ENCODE results near the gene TMEM11.
"Not testable (repeated sequence)": the region's sequence is repeated elsewhere in the genome, so short reads cannot be mapped to it uniquely, and the experiment has no call there.

Gene TMEM11

DNA sequence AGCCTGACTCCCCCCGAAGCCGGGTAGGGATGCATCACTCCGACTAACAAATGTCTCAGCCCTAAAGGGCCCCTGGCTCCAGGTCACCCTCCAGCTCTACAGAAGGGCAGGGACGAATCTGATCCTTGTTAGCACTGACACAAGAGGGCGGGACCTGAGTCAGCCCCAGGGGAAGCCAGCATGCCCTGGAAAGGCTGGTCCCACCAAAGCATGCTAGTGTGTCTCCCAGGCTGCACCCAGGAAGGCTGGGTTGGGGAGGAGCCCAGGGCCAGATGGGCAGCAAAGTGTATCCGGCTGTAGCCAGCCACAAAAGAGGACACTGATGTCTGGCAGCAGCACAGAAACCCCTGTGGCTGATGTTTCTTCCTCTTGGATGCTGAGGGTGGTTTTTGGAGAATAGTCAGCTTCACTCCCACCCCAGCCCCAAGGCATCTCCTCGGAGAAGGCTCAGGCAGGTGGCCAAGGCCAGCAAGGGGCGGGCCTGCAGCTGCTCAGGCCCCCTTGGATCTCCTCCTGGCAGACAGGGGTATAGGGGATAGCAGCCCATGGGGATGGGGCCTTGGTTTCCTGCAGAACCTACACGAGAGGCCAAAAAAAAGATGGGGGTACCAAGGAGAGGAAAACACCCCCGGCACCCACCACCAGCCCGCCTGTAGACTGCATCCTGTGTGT, 28.2 kb upstream of the TMEM11 start:
- no peak for DNase-seq

DNA sequence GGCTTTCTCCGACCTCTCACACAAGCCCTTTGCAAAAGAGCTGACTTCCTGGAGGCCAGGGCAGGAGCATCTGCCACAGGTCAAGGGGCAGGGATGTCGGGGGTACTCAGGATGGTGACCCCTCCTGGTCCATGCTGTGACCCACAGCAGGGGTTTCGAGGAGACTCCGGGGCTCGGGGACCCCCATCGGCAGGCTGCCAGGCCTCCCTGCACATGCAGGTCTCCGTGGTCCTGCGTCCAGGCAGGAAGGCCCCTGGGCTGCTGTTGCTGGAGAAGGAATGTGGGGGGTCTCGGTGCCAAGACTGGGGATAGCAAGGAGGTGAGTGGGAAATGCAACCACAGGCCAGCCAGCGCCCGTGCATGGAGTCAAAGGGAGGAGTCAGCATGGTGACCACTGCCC, 27.6 kb upstream of the TMEM11 start:
- DNase-seq, result no peak

DNA sequence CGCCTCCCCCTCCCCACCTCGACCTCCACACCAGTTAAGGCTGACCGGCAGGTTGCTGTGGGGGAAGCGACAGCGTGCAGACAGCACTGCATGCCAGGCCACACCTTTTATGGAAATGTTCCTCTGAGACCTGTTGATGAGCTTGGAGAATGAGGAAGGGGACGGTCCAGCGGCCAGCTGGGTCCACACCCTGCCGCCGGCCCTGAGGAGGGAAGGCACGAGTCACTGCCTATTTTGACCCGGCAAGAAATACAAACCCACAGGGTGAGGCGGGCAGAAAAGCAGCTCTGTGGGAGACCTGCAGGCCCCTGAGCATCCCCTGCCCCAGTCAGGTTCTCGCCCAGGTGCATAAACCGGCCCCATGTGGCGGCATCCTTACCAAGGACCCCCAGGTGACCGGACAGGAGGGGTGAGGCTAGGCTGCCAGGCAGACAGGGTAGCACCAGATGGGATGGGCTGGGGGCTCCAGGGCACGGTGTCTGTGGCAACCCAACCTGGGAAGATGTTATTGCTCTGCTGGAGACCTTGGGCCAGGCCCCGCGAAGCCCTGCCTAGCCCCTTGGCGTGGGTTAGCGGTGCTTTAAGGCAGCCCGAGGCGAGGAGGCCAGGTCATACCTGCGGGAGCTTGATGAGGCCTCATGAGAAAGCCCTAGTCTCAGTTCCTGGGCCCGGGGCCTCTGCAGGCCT, 26.6 kb upstream of the TMEM11 start:
- no peak for DNase-seq

DNA sequence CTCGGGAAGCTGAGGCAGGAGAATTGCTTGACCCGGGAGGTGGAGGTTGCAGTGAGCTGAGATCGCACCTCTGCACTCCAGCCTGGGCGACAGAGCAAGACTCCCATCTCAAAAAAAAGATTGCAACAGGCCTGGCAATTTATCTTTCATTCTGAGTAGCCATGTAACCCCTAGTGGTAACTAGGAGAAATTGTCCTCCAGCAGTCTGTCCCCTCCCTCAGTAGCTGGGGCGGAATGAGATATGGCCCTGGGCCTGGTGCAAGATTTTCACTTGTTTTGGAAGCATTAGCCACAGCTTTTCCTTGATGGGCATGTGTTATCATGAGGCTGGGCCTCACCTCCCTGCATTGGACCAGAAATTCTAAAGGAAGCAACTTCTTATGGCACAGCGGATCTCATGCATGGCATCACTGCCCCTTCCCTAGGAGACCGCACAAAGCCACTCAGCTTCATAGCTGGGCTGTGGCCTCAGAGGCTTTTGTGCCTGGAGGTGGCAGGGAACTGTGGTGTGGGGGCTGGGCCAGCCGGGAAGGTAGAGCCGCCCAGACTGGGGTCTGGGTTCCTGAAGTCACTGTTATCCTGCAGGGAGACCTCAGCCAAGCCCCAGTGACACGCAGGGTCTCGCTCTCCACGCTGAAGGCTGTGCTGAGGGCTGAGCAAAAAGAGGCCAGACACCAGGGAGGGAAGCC, 25.9 kb upstream of the TMEM11 start:
- DNase-seq, result no peak

DNA sequence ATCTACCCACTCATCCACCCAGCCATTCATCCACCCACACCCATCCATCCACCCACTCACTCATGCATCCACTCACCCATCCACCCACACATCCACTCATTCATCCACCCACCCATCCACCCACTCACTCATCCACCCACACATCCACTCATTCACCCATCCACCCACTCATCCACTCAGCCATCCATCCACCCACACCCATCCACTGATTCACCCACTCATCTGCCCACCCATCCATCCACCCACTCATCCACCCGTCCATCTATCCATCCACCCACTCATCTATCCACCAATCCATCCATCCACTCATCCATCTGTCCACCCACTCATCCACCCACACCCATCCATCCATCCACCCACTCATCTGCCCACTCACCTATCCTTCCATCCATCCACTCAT, 22.0 kb upstream of the TMEM11 start:
- no peak for DNase-seq

DNA sequence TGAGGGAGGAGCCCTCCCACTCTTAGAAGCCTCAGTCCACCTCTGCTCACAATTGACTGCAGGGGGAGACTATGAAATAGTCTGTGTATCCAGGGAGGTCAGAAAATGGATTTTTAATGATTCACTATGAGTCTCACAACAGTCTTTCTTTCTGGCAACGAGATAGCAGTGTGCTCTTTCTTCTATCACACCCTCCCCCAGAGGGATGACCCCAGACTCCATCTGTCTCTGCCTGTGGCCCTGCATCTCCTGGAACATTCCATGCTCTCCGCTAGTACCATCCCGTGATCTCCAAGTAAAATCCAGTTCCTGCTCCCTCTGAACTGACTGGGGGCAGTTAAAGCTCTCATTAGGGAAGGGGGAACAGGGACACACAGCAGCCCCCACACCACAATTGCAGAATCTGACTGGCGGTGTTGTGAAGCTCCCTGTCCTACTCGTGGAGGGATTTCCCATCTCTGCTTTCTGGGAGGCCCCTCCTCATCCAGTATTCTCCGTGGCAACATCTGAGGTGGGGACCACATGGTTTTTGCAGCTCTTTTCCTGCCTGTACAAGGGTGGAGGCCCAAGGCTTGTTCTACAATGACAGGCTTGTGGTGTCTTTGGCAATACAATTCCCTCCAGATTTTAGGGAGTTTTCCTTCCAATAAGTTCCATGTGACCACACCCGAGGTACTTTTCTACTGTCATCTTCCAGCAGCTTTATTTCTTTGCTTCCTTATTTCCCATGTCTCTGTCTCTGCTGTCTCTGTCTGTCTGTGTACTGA, 19.8 kb upstream of the TMEM11 start:
- no peak for DNase-seq

DNA sequence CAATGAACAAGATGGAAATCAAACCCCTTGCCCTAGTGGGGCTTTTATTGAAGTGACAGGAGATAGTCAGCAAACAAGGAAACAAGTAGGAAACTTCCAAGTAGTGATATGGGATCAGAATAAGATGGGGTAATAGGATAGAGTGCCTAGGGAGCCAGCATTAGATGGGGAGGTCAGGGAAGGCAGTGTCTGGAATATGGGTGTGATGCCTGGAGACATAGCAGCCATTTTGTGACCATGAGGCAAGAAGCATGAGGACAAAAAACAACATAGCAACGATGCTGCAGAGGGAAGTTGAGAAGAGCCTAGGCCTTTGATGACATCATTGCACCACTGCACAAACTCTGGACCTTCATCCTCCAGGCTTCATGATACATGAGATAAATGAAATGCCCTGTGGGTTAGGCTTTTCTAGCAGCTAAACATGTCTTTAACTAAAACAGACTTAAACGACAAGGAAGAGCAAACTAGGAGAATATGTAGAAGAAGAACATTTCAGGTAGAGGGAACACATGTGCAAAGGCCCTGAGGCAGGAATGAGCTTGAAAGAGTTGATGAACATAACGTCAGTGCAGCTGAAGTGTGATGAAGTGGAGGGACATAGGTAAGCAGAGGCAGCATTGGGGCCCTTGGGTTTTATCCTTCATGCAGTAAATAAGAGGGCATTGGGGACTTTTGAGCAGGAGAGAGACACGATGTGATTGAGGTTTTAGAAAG, 18.2 kb upstream of the TMEM11 start:
- no peak for DNase-seq

DNA sequence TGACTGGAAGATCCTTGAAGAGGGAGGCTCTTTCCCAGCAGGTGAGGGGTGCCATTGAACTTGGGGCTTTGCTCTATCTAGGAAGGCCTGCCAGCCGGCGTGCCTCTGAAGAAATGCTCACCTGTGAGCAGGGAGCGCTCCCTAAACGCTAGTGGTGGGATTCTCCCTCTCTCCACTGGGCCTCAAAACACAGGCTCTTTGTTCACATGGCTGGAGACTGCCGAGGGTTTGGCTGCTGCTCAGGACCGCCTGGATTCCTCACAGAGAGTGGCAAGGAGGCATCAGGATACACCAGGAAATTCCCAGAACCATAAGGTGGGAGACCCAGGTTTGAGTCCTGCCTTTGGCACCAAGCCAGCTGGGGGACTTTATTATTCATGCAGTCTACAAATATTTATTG, 17.6 kb upstream of the TMEM11 start:
- DNase-seq, result no peak

DNA sequence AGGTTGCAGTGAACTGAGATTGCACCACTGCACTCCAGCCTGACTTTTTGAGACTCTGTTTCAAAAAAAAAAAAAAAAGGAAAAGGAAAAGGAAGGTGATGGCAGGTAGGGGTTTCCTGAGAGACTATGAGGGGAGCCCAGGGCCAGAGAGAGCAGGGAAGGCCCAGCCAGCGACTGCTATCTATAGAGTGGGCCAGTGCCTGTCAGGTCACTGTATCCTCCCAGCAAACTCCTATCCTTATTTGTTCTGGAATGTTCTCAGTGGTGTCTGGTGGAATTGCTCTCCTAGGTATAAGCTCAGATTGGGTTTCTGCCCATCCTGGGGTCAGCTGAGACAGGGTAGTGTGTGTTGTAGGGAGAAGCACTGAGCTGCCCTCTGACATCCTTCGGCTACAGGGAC, 14.9 kb upstream of the TMEM11 start:
- DNase-seq, result no peak

DNA sequence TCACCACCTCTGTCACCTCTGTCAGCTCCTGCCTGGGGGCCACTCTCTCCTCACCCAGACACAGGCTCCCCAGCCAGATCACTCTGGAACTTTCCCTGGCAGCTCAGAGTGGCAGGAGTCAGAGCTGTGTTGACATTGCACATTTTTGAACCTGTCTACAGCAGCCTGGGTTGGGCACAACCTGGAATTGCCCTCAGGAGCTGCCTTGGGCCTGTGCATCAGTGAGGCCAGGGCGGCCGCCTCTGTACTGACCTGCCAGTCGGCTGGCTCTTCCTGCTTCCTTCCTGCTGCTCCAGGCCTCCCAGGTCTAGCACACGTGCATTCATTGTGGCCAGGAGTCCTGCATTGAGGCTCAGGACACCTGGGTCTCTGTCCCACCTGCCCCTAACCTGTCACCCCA, 14.2 kb upstream of the TMEM11 start:
- DNase-seq, result no peak

DNA sequence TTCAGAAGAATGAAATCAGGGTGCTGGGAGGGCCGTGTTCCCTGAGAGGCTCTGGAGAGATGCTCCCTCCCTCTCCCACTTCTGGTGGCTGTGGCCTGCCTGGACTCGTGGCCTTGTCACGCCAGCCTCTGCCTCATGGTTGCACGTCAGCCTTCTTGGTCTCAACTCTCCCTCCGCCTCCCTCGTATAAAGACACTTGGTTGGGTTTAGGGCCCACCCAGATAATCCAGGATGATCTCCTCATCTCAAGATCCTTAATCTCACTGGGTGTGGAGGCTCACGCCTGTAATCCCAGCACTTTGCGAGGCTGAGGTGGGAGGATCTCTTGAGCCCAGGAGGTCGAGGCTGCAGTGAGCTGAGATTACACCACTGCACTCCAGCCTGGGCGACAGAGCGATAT, 13.3 kb upstream of the TMEM11 start:
- DNase-seq, result not testable (repeated sequence)

DNA sequence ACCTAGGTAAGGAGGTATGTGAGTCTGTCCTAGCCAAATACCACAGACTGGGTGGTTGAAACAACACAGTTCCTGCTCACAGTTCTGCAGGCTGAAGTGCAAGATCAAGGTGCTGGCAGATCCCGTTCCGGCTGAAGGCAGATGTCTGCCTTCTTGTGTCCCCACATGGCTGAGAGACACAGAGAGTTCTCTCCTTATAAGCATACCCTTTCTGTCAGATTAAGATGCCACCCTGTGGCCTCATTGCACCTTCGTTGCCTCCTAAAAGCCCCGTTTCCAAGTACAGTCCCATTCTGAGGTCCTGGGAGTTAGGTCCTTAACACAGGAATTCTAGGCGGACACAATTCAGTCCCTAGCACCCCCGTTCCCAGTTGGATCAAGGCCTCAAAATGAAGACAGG, 9.1 kb upstream of the TMEM11 start:
- DNase-seq, result no peak

DNA sequence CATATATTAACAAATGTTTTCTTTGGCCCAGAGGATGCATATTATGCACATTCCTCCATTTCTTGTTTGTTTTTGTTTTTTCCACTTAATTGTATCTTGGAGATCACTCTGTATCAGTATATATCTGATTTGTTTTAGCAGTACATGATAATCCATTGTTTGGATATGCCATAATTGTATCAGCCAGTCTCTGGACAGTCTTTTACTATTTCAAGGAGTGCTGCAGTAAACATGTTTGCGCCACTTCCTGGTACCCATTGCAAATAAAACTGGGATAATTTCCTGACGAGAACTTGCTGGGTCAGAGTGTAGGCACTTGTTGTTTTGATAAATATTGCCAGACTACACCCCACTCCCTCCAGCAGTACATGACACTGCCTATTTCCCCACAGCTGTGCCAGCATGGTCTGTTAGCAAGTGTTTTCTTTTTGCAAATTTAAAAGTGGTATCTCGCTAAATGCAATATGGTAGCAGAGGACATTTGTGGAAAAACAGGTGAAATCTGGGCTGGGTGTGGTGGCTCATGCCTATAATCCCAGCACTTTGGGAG, 4.9 kb upstream of the TMEM11 start:
- no peak for DNase-seq

DNA sequence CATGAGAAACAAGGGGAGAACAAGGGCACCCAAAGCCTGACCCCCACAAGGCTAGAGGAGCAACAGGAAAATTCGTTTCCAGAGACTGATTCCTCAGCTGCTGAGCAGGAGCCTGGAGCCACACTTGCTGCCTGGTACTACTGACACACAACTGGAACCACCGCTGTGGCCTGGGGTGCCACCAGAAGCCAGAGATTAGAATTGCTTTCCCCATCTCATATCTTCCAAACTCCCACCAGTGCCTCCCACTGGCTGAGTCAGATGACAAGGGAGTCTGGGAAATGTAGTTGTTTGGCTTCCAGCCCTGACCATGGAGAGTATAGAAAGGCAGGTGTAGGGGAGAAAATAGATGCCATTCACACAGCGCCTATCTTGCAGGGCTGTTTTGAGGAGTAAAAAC, 4.1 kb upstream of the TMEM11 start:
- no peak for DNase-seq

DNA sequence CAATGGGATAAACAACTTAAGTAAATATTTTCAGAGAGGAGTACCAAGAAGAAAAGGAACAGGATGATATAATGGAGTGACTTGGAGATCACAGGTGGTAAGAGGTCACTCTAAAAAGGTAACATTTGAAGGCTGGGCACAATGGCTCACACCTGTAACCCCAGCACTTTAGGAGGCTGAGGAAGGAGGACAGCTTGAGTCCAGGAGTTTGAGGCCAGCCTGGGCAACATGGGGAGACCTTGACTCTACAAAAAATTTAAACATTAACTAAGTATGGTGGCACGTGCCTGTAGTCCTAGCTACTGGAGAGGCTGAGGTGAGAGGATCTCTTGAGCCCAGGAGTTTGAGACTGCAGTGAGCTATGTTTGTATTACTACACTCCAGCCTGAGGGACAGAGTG, 3.4 kb upstream of the TMEM11 start:
- no peak for DNase-seq

DNA sequence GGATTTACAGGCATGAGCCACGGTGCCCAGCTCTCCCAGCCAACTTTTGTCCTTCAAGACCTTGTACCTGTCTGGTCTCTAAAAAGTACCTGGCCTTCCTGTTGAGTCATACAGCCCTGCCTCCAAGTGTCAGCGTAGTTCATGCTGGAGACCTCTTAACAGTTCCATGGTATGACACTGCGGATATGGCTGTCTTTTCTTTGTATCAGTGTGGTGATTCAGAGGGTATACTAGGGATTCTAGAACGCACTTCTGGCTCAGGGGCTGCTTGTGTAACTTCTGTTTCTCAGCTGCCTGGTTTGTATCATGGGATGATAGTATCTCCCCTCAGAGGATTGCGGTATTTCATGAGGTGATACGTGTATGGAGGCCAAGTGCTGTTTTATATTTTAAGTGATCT, 2.0 kb upstream of the TMEM11 start:
- DNase-seq, result no peak

DNA sequence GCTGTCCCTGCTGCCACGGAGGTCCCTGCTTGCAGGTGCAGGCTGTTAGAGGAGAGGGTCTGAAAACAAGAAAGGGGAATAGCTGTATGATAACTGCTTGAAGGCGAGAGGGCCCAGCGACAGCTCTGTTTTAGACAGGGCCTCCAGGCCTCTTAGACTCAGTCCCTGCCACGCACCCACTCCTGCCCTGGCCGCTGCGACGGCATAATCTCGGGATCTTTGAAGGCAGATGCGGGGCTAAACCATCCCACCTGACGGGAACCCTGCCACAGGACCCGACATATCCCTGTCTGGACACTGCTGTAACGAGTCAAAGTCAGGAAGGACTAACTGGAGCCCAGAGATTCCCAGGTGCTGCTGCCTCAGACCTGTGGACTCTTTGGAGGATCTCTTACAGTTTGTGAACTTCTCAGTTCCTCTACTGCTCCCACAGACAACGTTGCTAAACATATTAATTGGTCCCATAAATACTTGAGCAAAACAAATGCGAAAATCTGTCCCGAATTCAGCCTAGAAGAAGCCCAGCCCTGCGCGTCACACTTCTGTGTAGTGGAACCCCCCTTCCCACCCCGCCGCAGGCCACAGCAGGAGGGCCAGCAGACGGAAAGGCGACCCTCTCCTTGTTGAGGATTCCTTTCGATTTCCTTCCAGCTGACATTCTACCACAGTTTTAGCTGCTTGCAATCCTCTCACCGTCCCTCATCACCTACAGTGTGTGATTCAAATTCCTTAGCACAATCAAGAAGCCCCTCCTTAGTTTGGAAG, 998 bp upstream of the TMEM11 start:
- DNase-seq, result no peak

DNA sequence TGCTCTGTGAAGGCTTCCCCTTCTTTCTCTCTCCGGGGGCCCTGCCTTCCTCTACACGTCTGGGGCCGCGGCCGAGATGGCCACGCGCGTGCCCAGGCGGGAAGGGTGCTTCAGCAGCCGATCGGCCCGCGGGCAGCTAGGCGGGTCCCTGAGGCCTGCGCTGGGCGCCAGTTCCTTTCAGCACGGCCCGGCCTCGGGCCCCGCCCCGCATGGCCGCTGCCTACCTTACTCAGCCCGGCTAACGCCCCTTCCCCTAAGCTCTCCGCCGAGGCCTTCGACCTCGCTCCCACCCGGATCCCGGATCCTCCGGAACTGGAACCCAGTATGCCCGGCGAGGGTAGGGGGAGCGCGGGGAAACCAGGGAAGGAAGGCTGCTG, 335 bp downstream of the TMEM11 start:
- DNase-seq, result no peak

DNA sequence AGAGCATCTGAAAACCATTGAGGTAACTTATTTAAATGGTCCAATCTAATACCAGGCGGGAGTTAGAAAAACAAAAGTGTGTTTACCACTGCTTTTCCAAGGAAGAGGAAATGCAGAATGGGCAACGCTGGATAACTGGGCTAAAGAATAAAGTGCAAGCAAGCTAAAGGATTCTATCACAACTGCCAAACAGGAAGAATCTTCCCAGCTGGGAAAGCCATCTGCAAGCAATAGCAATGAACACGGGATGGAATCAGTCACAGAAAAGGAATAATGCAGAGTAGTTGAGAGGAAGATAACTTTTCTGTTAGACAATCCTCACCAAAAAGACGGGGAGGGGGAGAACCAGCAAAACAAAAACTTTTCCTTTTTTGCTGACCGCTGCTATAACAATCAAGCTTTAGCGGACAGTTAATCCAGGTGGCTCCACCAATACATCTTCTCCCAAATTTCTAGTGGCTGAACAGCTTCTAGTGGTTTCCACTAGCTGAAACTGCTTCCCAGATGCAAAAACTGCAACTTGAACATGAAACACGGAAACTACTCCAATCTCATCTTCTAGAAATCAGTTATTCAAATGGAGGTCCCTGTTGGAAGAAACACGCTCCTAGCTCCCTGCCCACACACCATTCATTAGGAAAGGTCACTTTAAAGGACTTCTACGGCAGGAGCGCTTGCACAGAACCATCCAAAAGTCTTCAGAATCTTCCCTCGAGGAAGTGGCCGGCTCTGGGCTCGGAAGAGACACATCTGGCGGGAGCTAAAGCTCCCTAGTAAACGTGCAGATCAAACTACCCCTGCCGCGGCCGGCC, 929 bp downstream of the TMEM11 start:
- no peak for DNase-seq

DNA sequence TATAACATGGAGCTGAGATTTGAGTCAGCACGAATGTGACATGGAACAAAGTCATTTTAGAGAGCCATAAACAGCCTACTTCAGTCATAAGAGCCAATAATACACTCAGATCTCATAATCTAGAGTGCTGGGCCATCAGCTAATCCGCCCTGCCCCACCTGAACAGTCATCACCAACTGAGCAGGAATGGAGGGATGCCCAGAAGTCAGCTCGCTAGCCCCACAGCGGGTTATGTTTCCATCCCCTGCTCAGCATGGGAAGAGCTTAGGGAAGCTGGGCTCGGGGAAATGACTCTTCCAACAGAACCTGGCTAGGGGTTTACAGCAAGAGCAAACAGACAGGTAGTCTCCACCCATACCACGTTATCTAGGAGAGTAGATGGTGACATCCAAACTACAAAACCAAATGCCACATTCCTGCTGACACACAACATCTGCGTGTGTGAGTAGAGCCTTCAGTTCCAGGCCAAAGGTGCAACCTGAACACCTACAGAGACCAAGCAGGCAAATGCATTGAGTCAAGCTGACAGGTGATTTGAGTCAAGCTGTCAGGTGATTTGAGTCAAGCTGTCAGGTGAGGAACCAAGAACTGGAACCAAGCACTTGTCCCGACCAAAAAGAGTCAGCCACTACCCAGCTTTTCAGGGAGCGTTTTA, 2.0 kb downstream of the TMEM11 start:
- DNase-seq, result no peak

Data from NCI-H187 (cell line).